Karpas-422 (cell line): ENCODE results near the gene CHRNB2. TPM values are rescaled to one million over a fixed set of nuclear protein-coding genes. Genes with fewer than 3 reads are reported as not detected.
A peak's percentile ranks its signal among the peaks of the same experiment; 100 is the strongest.

Source experiments
- DNase-seq: peaks from one replicate; pipeline ENCODE4 v3.0.0-alpha.2; 2015
- H2AFZ ChIP-seq: fragments of 200-600 bp; sonication (generic); 2 replicates; pipeline ENCODE4 v1.6.1; 2014; ENCODE audit warnings: antibody characterized with exemption, low read length, mixed read lengths
- H3K27ac ChIP-seq: fragments of 200-600 bp; sonication (generic); 2 replicates; pipeline ENCODE4 v1.5.1; 2014; ENCODE audit warnings: mild to moderate bottlenecking, low read length, moderate library complexity
- H3K27me3 ChIP-seq: fragments of 200-600 bp; sonication (generic); 2 replicates; pipeline ENCODE4 v1.6.1; 2014; ENCODE audit warnings: low read length, mixed read lengths
- H3K36me3 ChIP-seq: fragments of 200-600 bp; sonication (generic); 2 replicates; pipeline ENCODE4 v1.6.1; 2014; ENCODE audit warnings: low read length, mixed read lengths; ENCODE audit not compliant: insufficient read depth
- H3K4me1 ChIP-seq: fragments of 200-600 bp; sonication (generic); 2 replicates; pipeline ENCODE4 v1.6.1; 2014; ENCODE audit warnings: mild to moderate bottlenecking, low read length, mixed read lengths
- H3K4me2 ChIP-seq: fragments of 200-600 bp; sonication (generic); 2 replicates; pipeline ENCODE4 v1.6.1; 2014; ENCODE audit warnings: low read length, low read depth, mild to moderate bottlenecking; ENCODE audit not compliant: poor library complexity, severe bottlenecking
- H3K4me3 ChIP-seq: fragments of 200-600 bp; sonication (generic); 2 replicates; pipeline ENCODE4 v1.5.1; 2014; ENCODE audit warnings: mild to moderate bottlenecking, antibody characterized with exemption, low read length, mixed read lengths
- H3K79me2 ChIP-seq: fragments of 200-600 bp; sonication (generic); 2 replicates; pipeline ENCODE4 v1.6.1; 2014; ENCODE audit warnings: mild to moderate bottlenecking, low read length, mixed read lengths
- H3K9ac ChIP-seq: fragments of 200-600 bp; sonication (generic); 2 replicates; pipeline ENCODE4 v1.6.0; 2014; ENCODE audit warnings: low read length
- H3K9me2 ChIP-seq: fragments of 200-600 bp; sonication (generic), shearing (Covaris generic); replicated peaks from 2 replicates; pipeline ENCODE4 v1.6.0; 2014; ENCODE audit warnings: mild to moderate bottlenecking, low read length, moderate library complexity; ENCODE audit not compliant: insufficient read depth
- H3K9me3 ChIP-seq: fragments of 300-700, 200-600 bp; sonication (generic); 2 replicates; pipeline ENCODE4 v1.6.1; 2014; ENCODE audit warnings: low read length, mixed read lengths
- H4K20me1 ChIP-seq: fragments of 200-600 bp; sonication (generic); 2 replicates; pipeline ENCODE4 v1.6.1; 2014; ENCODE audit warnings: mild to moderate bottlenecking, antibody characterized with exemption, low read length, low read depth; ENCODE audit not compliant: insufficient read depth
- total RNA-seq: library from RNA; depleted of rRNA; stranded (reverse); fragments of >200 nt; shearing (Covaris generic); gene quantifications from 2 replicates; pipeline ENCODE4 v1.2.3, GENCODE V29; 2014; ENCODE audit warnings: low replicate concordance

Gene CHRNB2
- total RNA-seq, 1 experiment from 2014 or later: 0.48 TPM

DNA sequence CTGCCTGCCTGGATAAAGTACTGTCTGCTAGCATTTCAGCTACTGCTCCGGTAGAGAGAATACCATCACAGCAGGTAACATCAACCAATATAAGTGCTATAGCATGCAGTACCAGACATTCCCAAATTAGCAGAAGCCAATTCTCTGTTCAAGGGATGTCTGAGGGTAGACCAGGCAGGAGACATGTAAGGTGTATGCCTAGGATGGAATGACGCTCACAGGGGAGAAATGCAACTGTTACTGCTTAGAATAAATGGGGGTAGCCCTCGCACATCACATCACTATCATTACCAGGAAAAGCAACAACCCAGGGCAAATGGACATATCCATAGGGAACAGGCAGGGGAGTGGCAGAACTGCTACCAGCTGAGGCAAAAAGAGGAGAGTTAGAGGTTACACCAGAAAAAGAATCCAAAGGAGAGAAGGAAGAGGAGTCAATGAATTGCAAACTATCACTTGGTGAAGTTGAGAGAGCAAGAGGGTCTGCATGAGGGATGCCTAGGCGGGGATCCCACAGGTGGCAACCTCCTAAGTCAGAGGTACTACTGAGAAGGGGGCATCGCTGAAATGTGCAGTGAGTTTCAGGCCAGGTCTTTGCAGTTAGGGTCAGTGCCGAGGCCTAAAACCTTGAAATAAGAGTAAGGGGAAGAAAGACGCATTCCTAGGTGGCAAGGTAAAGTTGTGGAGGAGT lies 10.2 kb upstream of the CHRNB2 start:
- H3K4me3 ChIP-seq: peak overlapping the region; percentile 97
- no peaks in the 10 kb centered on the region for H3K9me3 ChIP-seq
- H4K20me1 ChIP-seq: peaks cover 28% of the 10 kb centered on the region; the same call in 1 of the 2 replicates
- H2AFZ ChIP-seq: no peak overlapping the region
- H3K27me3 ChIP-seq: no peaks in the 10 kb centered on the region
- no peaks in the 10 kb centered on the region for H3K9me2 ChIP-seq
- H3K36me3 ChIP-seq: peaks cover 31% of the 10 kb centered on the region
- H3K4me2 ChIP-seq: peak overlapping the region; percentile 78
- H3K9ac ChIP-seq: peak overlapping the region; percentile 94
- DNase-seq: no peak
- peak overlapping the region; percentile 62 for H3K27ac ChIP-seq
- peaks cover 37% of the 10 kb centered on the region for H3K79me2 ChIP-seq
- peaks cover 25% of the 10 kb centered on the region for H3K4me1 ChIP-seq

DNA sequence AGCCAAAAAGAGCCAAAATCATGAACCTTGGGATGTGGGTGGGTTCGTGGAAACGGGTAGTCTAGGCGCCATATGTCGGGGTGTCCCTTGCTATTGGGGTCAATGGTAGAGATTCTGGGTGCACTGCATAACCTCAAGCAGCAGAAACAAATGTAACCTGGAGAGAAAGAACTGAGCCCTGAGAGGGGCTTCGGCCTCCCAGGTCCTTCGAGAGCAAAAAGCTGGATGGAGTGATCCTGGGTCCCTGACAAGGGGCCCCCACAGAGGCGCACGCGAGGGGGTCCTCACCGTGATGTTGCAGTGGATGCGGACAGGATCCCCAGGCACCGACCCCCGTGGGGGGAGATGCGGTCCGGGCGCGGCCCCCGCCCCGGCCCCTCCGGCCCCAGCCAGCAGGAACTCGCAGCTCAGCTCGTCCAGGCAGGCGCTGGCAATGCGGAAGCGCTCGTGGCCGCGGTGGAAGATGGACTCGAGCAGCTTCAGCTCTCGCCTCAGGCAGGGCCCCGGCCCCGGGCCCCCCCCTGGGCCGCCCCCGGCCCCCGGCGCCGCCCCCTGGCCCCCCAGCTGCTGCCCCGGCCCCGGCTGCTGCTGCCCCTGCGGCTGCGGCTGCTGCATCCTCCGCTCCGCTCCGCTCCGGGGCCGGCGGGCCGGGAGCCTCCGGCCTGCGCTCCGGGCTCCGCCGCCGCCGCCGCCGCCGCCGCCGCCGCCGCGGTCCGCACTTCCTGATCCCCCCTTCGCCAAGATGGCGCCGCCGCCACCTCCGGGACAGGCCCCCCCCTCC lies 9.4 kb upstream of the CHRNB2 start, which contains the start of gene UBE2Q1:
UBE2Q1 (minus strand) TSS at position 724 of the 781 bp plus-strand sequence; CDS start at position 615, 109 bp downstream.
- Histone ChIP-seq H3K27me3 (no peaks in the 10 kb centered on the region), H3K9me3 (no peaks in the 10 kb centered on the region), H3K9ac (peak within 1 kb of the TSS; percentile 94), H4K20me1 (peaks cover 28% of the 10 kb centered on the region; the same call in 1 of the 2 replicates), H3K4me2 (peak within 1 kb of the TSS; percentile 83), H3K27ac (peak within 1 kb of the TSS; percentile 62), H3K79me2 (peaks cover 37% of the 10 kb centered on the region), H3K4me1 (peaks cover 25% of the 10 kb centered on the region), H3K36me3 (peaks cover 25% of the 10 kb centered on the region), H3K4me3 (peak within 1 kb of the TSS; percentile 97), H2AFZ (peak within 1 kb of the TSS; percentile 31; the same call in 1 of the 2 replicates), H3K9me2 (no peaks in the 10 kb centered on the region)
- DNase-seq: peak; percentile 77

DNA sequence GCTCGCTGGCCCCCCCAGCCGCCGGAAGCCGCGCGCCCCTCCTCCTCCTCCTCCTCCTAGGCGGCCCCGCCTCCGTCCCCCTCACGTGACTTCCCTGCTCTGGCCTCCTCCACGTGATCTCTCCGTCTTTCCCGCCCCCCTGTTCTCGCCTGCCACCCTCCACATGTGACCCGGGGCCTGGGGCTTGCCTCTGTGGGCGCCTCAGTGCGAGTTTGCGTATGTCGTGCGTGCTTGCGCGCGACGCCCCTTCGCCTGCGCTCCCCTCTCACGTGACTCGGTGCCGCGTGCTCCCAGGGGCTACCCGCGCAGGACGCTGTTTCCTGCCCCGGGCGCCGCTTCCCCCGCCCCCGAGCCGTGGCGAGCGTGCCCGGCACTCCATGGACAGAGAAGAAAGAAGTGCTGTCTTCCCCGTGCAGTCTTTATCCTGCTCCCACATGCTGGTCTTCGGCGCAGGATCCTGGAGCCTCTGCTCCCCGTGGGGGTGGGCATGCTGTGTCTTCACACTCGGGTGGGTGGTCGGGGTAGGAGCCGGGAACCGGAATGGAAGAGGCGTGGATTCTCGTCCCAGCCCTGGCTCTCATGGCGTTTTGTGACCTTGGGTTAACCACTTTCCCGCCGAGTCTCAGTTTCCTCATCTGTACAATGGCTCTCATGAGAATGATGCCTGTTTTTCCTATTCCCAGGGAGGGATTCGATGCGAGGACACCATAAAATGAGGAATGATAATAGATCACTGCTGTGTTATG lies 8.7 kb upstream of the CHRNB2 start:
- peak; percentile 100 for DNase-seq
- peaks cover 17% of the 10 kb centered on the region for H3K36me3 ChIP-seq
- no peaks in the 10 kb centered on the region for H3K9me3 ChIP-seq
- no peaks in the 10 kb centered on the region for H3K27me3 ChIP-seq
- peaks cover 23% of the 10 kb centered on the region; the same call in 1 of the 2 replicates for H4K20me1 ChIP-seq
- H3K79me2 ChIP-seq: peaks cover 37% of the 10 kb centered on the region
- H2AFZ ChIP-seq: peak overlapping the region; percentile 31; the same call in 1 of the 2 replicates
- peak overlapping the region; percentile 67 for H3K4me3 ChIP-seq
- peaks cover 25% of the 10 kb centered on the region for H3K4me1 ChIP-seq
- H3K9me2 ChIP-seq: no peaks in the 10 kb centered on the region
- H3K4me2 ChIP-seq: peak overlapping the region; percentile 83
- H3K27ac ChIP-seq: peak overlapping the region; percentile 50; the same call in 1 of the 2 replicates
- peak overlapping the region; percentile 76 for H3K9ac ChIP-seq

DNA sequence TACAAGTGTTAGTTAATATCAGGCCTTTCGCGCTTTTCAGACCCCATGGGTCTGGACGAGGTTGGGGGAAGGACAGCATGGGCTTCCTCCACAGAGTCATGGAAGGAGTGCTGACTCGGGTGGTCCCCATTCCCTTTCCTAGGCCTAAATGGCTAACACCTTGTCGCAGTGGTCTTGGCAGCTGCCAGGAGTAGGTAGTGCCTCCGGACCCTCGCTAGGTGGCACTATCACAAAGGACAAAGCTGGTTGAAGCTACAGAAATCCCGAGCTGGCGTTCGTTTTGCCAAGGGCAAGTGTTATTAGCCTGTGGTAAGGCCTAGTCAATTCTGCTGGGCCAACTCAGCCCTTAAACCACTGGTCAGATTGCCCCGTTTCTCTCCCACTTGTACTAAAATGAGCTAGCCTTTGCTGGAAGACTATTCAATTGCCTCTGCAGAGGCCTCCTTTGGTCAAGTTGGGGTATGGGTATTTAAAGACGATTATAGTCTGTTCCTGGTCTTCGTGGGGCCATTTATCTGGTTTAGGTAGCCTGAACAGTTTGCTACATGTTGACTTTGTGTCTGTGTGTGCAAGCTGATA lies 8.0 kb upstream of the CHRNB2 start:
- Histone ChIP-seq H3K4me2 (peak overlapping the region; percentile 83), H3K9me2 (no peaks in the 10 kb centered on the region), H3K9me3 (no peaks in the 10 kb centered on the region), H2AFZ (peak overlapping the region; percentile 31; the same call in 1 of the 2 replicates), H3K79me2 (peaks cover 33% of the 10 kb centered on the region), H3K9ac (peak overlapping the region; percentile 76), H3K27me3 (no peaks in the 10 kb centered on the region), H3K4me1 (peaks cover 25% of the 10 kb centered on the region), H3K27ac (peak overlapping the region; percentile 50; the same call in 1 of the 2 replicates), H3K36me3 (peaks cover 10% of the 10 kb centered on the region), H4K20me1 (peaks cover 23% of the 10 kb centered on the region; the same call in 1 of the 2 replicates), H3K4me3 (peak overlapping the region; percentile 67)
- DNase-seq: peak; percentile 94

DNA sequence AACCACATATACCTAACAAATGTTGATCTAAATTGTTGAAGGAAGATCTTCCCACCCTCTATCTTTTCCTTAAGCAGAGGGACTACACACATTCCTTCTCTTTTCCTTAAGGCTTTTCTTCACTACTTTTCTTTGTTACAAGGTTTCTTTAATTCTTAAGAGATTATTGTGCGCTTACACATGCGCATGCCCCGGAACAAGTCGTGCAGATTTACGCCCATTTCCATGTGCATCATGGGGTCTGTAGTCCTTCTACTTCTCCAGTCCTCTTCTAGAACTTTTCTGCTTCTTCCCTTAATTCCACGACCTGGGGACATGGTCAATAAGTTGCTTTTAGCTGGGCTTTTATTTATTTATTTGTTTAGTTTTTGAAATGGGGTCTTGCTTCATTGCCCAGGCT lies 1.7 kb upstream of the CHRNB2 start:
- Histone ChIP-seq H3K4me1 (peaks cover 13% of the 10 kb centered on the region), H3K4me2 (no peak overlapping the region), H3K9me3 (no peaks in the 10 kb centered on the region), H3K4me3 (no peak overlapping the region), H3K79me2 (no peaks in the 10 kb centered on the region), H3K9ac (no peak overlapping the region), H3K36me3 (no peaks in the 10 kb centered on the region), H3K9me2 (no peaks in the 10 kb centered on the region), H4K20me1 (no peaks in the 10 kb centered on the region), H2AFZ (no peak overlapping the region), H3K27me3 (no peaks in the 10 kb centered on the region), H3K27ac (no peak overlapping the region)
- no peak for DNase-seq

DNA sequence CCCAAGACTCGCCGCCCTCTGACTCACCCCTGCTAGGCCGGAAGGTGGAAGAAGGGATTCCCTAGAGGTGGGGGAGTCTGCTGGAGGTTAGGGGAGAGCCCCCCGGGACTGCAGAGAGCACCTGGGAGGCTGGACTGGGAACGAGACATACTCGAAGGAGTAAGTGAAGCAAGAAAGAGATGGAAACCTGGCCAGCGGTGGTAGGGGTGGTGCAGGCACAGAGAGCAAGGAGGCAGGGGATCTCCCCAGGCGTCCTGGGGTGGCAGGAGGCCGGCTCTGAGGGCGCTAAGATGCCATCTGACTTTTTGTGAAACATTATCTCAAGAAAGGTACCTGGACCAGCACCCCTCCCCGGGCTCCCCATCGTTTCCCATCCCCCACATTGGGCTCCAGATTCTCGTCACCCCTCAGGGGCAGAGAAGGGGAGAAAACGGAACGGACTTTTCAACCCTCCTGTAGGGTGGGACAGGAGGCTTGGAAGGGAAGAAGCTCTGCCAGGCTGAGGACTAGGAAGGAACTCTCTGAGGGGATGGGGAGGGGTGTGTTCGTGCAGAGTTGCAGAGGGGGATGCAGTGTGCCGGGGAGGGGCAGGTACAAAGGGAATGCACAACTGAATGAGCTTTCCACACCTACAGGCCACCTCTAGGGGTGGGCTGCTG lies 708 bp downstream of the CHRNB2 start:
- Histone ChIP-seq H3K9ac (no peak overlapping the region), H3K4me1 (peaks cover 24% of the 10 kb centered on the region), H3K79me2 (no peaks in the 10 kb centered on the region), H3K4me2 (peak overlapping the region; percentile 42), H3K27me3 (no peaks in the 10 kb centered on the region), H2AFZ (no peak overlapping the region), H3K4me3 (0 out of 2 replicates have a peak overlapping the region, but pooled peaks have one; percentile 16), H3K36me3 (no peaks in the 10 kb centered on the region), H3K27ac (no peak overlapping the region), H3K9me2 (no peaks in the 10 kb centered on the region), H3K9me3 (no peaks in the 10 kb centered on the region), H4K20me1 (no peaks in the 10 kb centered on the region)
- no peak for DNase-seq

DNA sequence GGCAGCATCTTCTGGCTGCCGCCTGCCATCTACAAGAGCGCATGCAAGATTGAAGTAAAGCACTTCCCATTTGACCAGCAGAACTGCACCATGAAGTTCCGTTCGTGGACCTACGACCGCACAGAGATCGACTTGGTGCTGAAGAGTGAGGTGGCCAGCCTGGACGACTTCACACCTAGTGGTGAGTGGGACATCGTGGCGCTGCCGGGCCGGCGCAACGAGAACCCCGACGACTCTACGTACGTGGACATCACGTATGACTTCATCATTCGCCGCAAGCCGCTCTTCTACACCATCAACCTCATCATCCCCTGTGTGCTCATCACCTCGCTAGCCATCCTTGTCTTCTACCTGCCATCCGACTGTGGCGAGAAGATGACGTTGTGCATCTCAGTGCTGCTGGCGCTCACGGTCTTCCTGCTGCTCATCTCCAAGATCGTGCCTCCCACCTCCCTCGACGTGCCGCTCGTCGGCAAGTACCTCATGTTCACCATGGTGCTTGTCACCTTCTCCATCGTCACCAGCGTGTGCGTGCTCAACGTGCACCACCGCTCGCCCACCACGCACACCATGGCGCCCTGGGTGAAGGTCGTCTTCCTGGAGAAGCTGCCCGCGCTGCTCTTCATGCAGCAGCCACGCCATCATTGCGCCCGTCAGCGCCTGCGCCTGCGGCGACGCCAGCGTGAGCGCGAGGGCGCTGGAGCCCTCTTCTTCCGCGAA lies 3.8 kb downstream of the CHRNB2 start:
- Histone ChIP-seq H3K4me3 (no peak overlapping the region), H3K4me1 (peaks cover 55% of the 10 kb centered on the region), H2AFZ (no peak overlapping the region), H3K9me3 (no peaks in the 10 kb centered on the region), H3K9ac (no peak overlapping the region), H3K36me3 (no peaks in the 10 kb centered on the region), H3K79me2 (no peaks in the 10 kb centered on the region), H3K27ac (no peak overlapping the region), H3K9me2 (no peaks in the 10 kb centered on the region), H4K20me1 (no peaks in the 10 kb centered on the region), H3K4me2 (no peak overlapping the region), H3K27me3 (no peaks in the 10 kb centered on the region)
- no peak for DNase-seq
